Measurements from ENCODE around the gene UBTF.

Gene UBTF

DNA sequence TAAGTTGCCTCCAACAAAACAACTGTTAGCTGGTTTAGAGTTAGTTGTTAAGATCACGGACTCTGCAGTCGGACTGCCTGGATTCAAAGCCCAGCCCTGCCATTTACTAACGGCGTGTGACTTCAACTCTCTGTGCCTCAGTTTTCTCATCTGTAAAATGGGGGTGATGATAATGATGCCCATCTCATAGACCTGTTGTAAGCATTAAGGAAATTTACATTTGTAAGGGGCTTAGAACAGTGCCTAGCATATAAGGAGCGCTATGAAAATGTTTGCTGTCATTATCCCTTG, 47.6 kb upstream of the UBTF start:
- no peak for ATAC-seq (ENCODE audit: insufficient read depth, low read depth)
- H3K4me1 ChIP-seq (ENCODE audit: insufficient read depth, low read length): no peaks in the 10 kb centered on the region

DNA sequence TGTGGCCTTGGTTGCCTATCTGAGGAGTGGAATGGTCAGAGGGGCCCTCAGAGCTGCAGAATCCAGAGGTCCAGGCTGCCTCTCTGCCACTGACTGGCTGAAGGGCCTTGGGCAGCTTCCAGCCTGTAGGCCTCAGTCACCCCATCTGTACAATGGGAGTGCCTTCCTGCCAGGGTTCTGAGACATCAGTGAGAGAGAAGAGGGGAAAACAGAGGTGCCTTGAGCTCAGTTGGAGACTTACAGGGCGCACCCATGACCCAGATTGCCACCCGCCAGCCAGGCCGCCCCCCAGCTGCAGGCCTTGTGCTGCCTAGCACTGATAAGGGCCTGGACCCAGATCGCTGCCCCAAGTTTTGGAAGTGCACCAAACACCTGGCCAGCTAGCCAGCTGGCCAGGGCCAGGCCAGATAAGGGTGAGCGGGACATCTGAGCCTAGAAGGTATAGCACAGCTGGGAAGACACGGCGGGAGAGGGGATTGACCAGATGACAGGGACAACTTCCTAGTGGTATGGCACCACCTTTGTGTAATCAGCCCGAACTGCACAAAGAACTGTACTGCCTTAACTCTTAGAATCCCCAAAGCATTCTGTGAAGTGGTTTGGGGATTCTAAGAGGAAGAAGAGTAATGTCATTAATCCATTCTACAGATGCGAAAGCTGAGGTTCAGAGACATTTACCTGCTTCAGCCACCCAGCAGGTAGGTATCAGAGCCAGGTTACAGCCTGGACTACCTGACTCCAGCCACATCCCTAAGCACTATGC, 47.1 kb upstream of the UBTF start:
- H4K20me1 ChIP-seq (ENCODE audit: insufficient read depth, low read length): no peaks in the 10 kb centered on the region
- H3K27ac ChIP-seq (ENCODE audit: low read length): no peak overlapping the region
- H3K27me3 ChIP-seq (ENCODE audit: insufficient read depth, low read length, poor library complexity): peaks cover 2% of the 10 kb centered on the region
- no peaks in the 10 kb centered on the region for H3K4me1 ChIP-seq (ENCODE audit: insufficient read depth, low read length)
- ATAC-seq (ENCODE audit: insufficient read depth, low read depth) (no peak), DNase-seq (no peak)
- H3K4me2 ChIP-seq (ENCODE audit: insufficient read depth, low read length): no peak overlapping the region
- no peak overlapping the region for H3K4me3 ChIP-seq (ENCODE audit: low read depth in 1 of 2, low read length in 2 of 2)
- H2AFZ ChIP-seq (ENCODE audit: low read depth, low read length): no peak overlapping the region
- no peaks in the 10 kb centered on the region for H3K9me3 ChIP-seq (ENCODE audit: insufficient read depth, low read length, severe bottlenecking)
- TF ChIP-seq EZH2 (IDR thresholded peaks at IDR 0.05; ENCODE audit: borderline replicate concordance, low read depth, low read length, severe bottlenecking): no peak
- TF ChIP-seq, protein P1, sequence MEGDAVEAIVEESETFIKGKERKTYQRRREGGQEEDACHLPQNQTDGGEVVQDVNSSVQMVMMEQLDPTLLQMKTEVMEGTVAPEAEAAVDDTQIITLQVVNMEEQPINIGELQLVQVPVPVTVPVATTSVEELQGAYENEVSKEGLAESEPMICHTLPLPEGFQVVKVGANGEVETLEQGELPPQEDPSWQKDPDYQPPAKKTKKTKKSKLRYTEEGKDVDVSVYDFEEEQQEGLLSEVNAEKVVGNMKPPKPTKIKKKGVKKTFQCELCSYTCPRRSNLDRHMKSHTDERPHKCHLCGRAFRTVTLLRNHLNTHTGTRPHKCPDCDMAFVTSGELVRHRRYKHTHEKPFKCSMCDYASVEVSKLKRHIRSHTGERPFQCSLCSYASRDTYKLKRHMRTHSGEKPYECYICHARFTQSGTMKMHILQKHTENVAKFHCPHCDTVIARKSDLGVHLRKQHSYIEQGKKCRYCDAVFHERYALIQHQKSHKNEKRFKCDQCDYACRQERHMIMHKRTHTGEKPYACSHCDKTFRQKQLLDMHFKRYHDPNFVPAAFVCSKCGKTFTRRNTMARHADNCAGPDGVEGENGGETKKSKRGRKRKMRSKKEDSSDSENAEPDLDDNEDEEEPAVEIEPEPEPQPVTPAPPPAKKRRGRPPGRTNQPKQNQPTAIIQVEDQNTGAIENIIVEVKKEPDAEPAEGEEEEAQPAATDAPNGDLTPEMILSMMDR (IDR thresholded peaks at IDR 0.05; ENCODE audit: borderline replicate concordance, extremely low read depth, low read length, poor library complexity, severe bottlenecking): no peak
- no peak overlapping the region for H3K9ac ChIP-seq (ENCODE audit: low read depth, low read length)
- H3K79me2 ChIP-seq (ENCODE audit: insufficient read depth, low read length): no peaks in the 10 kb centered on the region
- no peaks in the 10 kb centered on the region for H3K36me3 ChIP-seq (ENCODE audit: insufficient read depth, low read length)

More for the DNA sequence above, 47.6 kb upstream of the UBTF start:
- Histone ChIP-seq H3K27ac (ENCODE audit: low read length) (no peak overlapping the region), H3K36me3 (ENCODE audit: insufficient read depth, low read length) (no peaks in the 10 kb centered on the region), H3K27me3 (ENCODE audit: insufficient read depth, low read length, poor library complexity) (peaks cover 2% of the 10 kb centered on the region), H3K79me2 (ENCODE audit: insufficient read depth, low read length) (no peaks in the 10 kb centered on the region), H3K4me3 (ENCODE audit: low read depth in 1 of 2, low read length in 2 of 2) (no peak overlapping the region), H3K9me3 (ENCODE audit: insufficient read depth, low read length, severe bottlenecking) (no peaks in the 10 kb centered on the region), H3K4me2 (ENCODE audit: insufficient read depth, low read length) (no peak overlapping the region), H2AFZ (ENCODE audit: low read depth, low read length) (no peak overlapping the region), H4K20me1 (ENCODE audit: insufficient read depth, low read length) (no peaks in the 10 kb centered on the region), H3K9ac (ENCODE audit: low read depth, low read length) (no peak overlapping the region)
- no peak for DNase-seq
- TF ChIP-seq, protein P1 (IDR thresholded peaks at IDR 0.05; ENCODE audit: borderline replicate concordance, extremely low read depth, low read length, poor library complexity, severe bottlenecking): no peak

DNA sequence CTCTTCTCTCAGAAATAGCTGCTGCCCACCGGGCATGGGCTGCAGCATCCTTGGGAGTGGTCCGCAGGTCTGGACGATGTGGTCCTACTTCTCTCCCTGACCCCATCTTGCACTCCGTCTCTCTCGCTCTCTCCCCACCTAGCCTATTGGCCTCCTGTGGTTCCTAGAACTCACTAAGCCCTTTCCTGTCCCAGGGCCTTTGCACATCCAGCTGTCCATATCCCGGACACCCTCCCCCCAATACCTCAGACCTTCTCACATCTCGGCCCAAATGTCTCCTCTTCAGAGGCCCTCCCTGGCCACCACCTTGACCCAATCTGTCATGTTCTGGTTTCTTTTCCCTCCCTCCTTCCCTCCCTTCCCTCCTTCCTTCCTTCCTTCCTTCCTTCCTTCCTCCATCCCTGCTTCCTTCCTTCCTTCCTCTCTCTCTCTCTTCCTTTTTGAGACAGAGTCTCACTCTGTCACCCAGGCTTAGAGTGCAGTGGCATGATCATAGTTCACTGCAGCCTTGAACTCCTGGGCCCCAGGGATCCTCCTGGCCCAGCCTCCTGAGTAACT, 43.9 kb upstream of the UBTF start:
- Histone ChIP-seq H3K27me3 (ENCODE audit: insufficient read depth, low read length, poor library complexity) (peaks cover 2% of the 10 kb centered on the region), H3K4me3 (ENCODE audit: low read depth in 1 of 2, low read length in 2 of 2) (no peak overlapping the region), H2AFZ (ENCODE audit: low read depth, low read length) (no peak overlapping the region), H3K9me3 (ENCODE audit: insufficient read depth, low read length, severe bottlenecking) (no peaks in the 10 kb centered on the region), H3K4me2 (ENCODE audit: insufficient read depth, low read length) (no peak overlapping the region), H4K20me1 (ENCODE audit: insufficient read depth, low read length) (no peaks in the 10 kb centered on the region), H3K4me1 (ENCODE audit: insufficient read depth, low read length) (no peaks in the 10 kb centered on the region), H3K9ac (ENCODE audit: low read depth, low read length) (no peak overlapping the region), H3K79me2 (ENCODE audit: insufficient read depth, low read length) (no peaks in the 10 kb centered on the region), H3K36me3 (ENCODE audit: insufficient read depth, low read length) (no peaks in the 10 kb centered on the region), H3K27ac (ENCODE audit: low read length) (no peak overlapping the region)
- DNase-seq (no peak), ATAC-seq (ENCODE audit: insufficient read depth, low read depth) (no peak)
- no peak for TF ChIP-seq EZH2 (IDR thresholded peaks at IDR 0.05; ENCODE audit: borderline replicate concordance, low read depth, low read length, severe bottlenecking)
- TF ChIP-seq, protein P1 (IDR thresholded peaks at IDR 0.05; ENCODE audit: borderline replicate concordance, extremely low read depth, low read length, poor library complexity, severe bottlenecking): no peak

Measured in DND-41 (cell line).